NCI-H1436 (cell line): ENCODE results near the gene PPP1R1C.
A peak's percentile ranks its signal among the peaks of the same experiment; 100 is the strongest.

Experiments used
- DNase-seq: peaks from one replicate; lab custom pipeline; 2025; lab: John Stamatoyannopoulos, UW

Gene PPP1R1C

DNA sequence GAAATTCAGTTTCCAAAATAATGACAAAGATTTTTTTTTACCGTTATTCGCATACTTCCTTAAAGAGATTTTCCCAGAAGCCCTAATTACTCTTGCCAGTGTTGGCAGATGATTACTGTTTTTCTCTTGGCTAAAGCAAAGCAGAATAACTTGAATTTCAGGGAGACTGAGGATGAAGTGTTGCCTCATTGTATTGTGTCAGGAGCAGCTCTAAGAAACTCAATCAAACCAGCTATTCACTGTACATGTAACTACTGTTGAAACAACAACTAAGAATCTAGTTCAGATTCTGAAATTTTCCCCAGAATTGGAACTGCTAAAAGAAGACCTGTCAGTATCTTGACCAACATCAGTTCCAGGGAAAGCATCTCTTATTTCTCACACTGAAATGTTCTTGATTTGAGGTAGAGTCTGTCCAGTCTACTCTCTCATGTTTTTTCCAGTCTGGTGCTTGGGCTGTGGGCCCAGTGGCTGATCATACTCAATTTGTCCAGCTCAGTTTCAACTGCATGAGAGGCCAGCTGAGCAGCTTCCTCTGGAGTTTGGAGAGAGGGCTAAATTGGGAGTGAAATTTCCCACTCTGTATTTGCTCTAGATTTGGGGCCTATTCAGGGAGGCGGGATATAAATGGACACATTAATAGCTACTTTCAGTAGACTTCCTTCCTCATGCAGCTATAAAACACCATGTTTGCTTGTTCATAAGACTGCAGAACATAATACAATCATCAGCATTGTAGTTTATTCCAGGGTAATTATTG lies 78.5 kb downstream of the PPP1R1C start:
- DNase-seq: no peak

- DNase-seq: no peak
Observed at GRCh38 chr2:182066400-182067087, 80.9 kb downstream of the PPP1R1C start.

DNA sequence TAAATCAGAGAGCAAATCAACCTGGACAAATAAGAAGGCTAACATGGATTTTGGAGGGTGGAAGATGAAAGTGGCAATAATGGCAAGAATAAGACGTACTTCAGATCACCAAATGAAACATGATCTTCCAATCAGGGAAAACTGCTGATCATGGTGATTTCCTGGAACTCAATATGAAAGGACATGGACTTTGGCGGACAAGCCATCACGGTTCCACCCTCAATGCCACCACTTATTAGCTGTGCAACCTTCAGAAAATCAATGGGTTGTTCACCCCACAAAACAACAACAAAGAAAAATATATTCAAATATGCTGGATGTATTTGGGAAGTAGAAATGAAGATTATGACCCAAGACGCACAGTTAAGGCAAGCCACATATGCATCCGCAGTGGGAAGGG lies 81.7 kb downstream of the PPP1R1C start:
- no peak for DNase-seq

GRCh38 chr2:182068811-182069210 lies 83.2 kb downstream of the PPP1R1C start:
- no peak for DNase-seq

GRCh38 chr2:182069416-182069815 lies 83.8 kb downstream of the PPP1R1C start:
- DNase-seq: no peak

- DNase-seq: no peak
Observed at GRCh38 chr2:182069908-182070307, 84.3 kb downstream of the PPP1R1C start.

- DNase-seq: no peak
Observed at GRCh38 chr2:182070736-182071135, 85.1 kb downstream of the PPP1R1C start.

- no peak for DNase-seq
Observed at GRCh38 chr2:182072861-182073260, 87.2 kb downstream of the PPP1R1C start.

GRCh38 chr2:182073613-182074012 lies 88.0 kb downstream of the PPP1R1C start:
- DNase-seq: no peak

DNA sequence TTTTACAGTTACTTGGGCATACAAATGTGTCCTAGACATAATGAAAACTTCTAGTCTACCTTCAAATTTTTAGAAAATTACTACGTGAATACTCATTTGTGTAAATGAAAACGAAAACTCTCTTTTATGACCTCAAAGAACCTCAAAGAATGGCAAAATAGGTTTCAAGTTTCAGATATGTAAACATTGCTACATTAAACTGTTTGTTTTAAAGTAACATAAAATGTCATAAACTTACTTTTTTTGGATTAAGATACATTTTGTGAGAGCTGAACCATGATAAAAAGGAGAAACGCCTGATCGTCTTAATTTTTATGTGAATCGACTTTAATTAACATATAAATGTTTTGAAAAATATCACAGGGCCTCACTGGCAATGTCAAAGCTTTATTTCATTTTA lies 91.4 kb downstream of the PPP1R1C start:
- no peak for DNase-seq

- DNase-seq: peak; percentile 94
Observed at GRCh38 chr2:182077448-182078142, 91.9 kb downstream of the PPP1R1C start.

GRCh38 chr2:182078988-182079602 lies 93.4 kb downstream of the PPP1R1C start:
- no peak for DNase-seq

DNA sequence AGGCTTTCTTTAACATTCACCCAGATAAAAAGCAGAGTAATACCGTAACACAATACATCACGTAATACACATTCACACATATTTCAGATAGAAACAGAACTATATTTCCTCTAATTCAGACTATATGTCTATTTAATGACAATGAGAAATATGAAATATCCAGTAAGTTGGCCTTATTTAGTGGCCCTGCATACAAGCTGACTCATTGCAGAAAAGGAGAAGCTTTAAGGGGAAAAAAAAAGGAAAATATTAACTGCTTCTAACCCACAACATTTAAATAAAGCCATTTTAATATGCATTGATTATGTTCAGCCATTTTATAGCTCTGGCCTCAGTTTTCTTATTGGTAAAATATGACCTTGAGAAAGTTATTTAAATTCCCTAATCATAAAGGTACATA lies 94.8 kb downstream of the PPP1R1C start:
- DNase-seq: no peak

DNA sequence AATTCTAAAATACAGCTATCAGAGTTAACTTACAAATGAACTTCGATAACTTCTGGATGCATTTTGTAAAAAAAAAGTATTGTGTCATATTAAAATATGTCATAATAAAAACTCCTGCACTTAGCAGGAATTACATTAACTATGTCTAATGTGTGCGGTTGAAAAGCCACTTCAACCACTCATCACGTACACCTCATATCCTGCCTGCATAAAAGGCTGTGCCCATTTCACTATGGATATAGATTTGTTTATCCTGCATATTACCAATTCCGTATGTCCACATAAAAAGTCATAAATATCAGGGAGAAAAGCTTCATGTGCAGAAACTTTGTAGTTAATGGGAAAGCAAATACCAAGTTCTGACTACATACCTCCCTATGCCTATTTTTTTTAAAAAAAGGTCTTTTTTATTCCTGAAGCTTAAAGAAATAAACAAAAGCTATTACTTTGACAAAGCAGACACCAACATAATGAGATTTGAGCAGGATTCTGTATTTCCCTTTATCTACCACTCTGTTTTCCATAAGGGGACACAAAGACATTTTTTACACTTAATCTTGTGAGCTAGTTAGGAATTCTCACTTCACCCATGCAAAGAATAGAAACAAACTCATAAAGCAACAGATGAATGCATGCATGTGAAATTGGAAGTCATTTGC lies 96.1 kb downstream of the PPP1R1C start:
- peak; percentile 20 for DNase-seq

DNA sequence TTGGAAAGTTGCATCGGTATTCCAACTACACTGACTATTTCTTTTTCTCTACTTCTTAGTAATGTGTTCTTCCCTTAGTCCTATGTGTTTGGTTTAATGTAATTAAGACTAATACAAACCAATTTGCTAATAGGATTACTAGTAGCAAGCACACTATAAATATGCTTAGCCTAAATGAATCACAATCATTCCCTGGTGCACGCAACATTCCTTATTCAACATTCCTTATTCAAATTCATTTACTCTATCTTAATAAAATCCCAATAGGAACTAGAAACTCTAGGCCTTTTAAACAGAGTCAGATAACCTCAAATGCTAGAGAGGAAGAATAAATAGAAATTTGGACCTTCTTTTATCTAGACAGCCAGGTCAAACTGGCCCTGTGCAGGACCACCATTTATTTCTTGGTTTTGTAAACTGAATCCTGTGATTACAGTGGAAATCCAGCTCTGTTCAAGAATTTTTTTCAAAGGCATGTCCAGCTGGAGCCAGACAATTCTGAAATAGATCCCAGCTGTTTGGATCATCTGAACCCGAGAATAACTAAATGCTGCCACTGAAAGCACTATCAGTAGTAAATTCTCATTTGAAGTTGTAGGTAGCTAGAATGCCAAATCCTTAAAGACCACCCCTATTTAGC lies 103.1 kb downstream of the PPP1R1C start:
- no peak for DNase-seq

- DNase-seq: no peak
Observed at GRCh38 chr2:182090486-182090885, 104.8 kb downstream of the PPP1R1C start.

DNA sequence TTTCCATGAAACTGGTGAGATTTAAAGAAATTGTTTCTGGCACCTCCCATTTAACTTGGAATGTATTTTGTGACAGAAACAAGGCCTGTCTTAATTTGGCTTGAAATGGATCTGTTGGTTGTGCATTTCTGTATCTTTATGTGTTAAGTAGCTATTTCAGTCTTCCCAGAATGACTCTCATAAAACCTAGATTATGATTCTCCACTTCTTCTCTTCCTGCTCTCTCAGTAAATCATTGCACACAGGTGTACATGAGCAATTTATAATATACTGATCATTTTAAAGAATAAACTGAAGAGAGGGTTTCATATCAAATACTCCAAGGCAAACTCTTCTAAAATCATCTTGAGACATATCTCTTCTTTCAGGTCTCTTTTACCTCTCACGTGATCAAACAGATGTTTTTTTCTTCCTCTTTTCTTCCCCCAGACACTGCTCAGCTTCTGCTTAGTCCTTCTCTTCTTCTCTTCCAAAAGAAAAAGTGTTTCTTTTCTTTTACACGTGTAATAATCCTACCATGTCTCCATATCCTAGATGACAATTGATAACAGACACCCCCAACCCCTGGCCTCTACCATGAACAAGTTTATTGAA lies 112.0 kb downstream of the PPP1R1C start:
- DNase-seq: no peak

GRCh38 chr2:182098648-182099047 lies 113.0 kb downstream of the PPP1R1C start:
- DNase-seq: no peak

DNA sequence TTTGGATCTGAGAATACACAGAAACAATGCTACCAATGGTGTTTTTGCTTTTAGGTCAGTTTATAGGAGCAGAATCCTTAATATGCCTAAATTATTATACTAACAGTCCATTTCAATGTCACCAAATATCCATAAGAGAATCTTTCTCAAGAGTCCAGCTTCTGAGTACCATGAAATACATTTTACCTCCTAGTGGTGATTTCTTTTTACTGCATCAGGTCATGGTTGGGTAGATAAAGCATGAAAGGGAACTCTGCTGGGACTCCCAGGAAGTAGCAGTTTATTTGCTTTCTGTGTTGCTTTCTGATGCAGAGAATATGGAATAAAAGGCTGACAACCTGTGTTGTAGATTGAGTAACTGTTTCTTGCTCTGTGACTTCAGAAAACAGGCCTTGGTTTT lies 115.6 kb downstream of the PPP1R1C start:
- DNase-seq: no peak

GRCh38 chr2:182103526-182103925 lies 117.9 kb downstream of the PPP1R1C start:
- DNase-seq: no peak

DNA sequence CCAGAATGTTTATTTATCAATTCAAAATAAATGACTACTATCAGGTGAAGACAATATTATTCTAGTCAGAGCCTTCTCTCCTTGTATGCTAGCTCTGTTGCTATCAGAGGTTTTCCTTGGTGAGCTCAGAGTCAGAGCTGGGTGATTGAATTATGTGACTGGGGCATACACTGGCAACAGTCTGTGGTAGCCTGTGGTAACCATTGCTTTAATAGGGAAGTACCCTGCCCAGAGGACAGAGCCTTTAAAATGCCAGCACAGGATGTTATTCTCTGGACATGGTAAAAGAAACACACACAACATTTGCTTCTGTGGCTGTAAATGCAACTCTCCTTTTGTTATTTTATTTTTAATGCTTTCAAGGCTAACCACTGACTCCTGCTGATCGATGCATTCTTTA lies 124.7 kb downstream of the PPP1R1C start:
- DNase-seq: no peak
